ENCODE results near the gene ABCC1.

GRCh38 chr16:16148755-16149154, 199.3 kb downstream of the ABCC1 start:
- TF ChIP-seq CTCF (IDR thresholded peaks at IDR 0.05; ENCODE audit: poor library complexity, severe bottlenecking): no peak
- no peak for TF ChIP-seq EP300 (conservative IDR thresholded peaks at IDR 0.05; ENCODE audit: poor library complexity, severe bottlenecking)
- TF ChIP-seq EZH2 (IDR thresholded peaks at IDR 0.05; ENCODE audit: borderline replicate concordance, insufficient read depth, low read length, poor library complexity, severe bottlenecking): no peak
- no peak for TF ChIP-seq POLR2AphosphoS5 (IDR thresholded peaks at IDR 0.05)
- TF ChIP-seq REST (IDR thresholded peaks at IDR 0.05; ENCODE audit: borderline replicate concordance): no peak
- TF ChIP-seq MXI1 (conservative IDR thresholded peaks at IDR 0.05; ENCODE audit: poor library complexity, severe bottlenecking): no peak
- TF ChIP-seq RAD21 (conservative IDR thresholded peaks at IDR 0.05): no peak
